CD1c-positive myeloid dendritic cell (primary cell): ENCODE data around the gene NME9.

Experiments used
- DNase-seq: peaks from one replicate; pipeline ENCODE4 v3.0.0-alpha.2; 2016; ENCODE audit errors: extremely low spot score

NME9 gene

DNA sequence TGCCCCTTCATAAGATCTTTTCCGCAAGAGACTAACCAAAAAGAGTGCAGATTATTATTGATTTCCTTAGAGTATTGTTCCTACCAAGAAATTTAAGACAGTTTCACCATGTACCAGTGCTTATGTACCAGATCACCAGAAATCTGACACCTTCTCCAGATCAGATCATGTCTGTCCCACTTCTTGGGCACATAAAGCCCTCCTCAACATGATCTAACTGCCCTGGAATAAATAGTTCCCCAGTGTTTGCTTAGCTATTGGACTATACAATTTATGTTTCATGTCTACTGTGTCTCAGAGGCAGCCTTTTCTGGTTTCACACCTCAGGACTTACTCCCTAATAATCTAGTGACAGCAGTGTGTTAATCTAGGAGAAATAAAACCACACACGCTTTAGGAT lies 46.8 kb downstream of the NME9 start:
- DNase-seq: no peak

DNA sequence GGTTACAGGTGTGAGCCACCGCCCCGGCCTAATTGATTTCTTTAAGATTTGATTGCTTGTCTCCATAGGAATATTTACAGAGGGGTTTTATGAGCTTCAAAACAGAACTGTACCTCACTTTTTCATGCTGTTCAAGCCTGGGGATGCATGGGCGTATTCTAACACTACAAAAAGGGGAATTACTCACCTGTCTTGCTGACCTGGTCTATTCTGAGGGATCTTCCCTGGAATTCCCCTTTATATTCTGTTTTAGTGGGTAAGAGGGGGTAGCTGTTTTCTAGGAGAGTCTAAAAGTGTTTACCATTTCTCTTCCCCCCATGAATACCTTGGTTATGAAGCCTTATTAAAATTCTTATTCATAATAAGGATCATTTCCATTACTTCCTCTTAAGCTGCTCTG lies 48.1 kb downstream of the NME9 start:
- no peak for DNase-seq

DNA sequence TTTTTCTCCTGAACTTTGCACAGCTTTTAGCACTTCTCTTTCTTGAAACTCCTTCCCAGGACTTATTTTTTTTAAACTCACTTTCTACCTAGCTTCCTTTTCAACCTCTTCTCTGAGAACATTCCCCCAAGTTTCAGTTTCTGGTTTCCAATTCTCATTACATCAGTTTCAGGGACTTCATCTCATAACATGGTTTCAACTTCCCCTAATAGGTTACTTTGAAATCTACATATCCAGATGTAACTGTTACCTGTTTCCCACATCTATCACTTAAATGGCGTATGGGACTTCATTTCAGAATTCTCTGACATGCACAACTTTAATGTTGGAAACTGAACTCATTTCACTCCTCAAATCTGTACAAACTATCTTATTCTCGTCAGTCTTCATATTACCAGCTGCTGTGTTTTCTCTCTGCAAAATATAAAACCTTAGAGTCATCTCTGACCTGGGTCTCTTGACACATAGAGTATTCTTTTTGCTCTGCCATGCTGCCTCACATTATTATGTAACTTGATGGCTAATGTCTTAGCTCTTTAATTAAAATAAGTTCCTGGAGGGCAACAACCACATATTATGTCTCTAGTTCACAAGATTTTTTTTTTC lies 58.4 kb downstream of the NME9 start:
- no peak for DNase-seq

DNA sequence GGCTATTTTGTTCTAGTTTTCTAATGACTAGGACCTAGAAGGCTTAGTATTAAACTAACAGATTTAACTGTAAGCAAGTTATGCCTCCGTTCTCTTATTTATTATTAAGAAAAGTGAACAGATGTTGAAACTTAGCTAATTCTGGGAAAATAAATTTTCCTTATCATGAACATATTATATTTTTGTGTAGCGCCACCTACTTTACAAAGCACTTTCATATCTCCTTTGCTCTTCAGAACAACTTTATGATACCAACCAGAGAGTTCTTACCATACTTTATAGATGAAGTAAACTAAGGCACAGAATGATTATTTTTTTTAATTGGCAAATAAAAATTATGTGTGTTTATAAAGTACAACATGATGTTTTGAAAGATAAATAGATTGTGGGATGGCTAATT lies 59.4 kb downstream of the NME9 start:
- no peak for DNase-seq

DNA sequence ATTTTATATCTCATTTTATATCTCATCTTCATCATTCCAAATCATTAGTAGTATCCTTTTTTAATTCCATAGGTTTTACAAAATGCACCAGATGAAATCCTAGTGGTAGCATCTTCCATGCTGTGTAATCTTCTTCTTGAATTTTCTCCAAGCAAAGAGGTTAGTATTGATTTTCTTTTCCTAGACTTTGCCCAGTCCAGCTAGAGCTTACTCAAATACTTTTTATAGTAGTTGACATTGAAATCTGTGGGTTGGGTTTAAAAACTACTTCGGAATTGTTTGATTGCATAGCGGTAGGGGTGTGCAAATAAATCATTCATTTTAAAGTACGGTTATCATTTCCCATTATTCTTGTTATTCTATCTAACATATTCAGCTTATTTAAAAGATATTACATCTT lies 62.6 kb downstream of the NME9 start:
- no peak for DNase-seq

DNA sequence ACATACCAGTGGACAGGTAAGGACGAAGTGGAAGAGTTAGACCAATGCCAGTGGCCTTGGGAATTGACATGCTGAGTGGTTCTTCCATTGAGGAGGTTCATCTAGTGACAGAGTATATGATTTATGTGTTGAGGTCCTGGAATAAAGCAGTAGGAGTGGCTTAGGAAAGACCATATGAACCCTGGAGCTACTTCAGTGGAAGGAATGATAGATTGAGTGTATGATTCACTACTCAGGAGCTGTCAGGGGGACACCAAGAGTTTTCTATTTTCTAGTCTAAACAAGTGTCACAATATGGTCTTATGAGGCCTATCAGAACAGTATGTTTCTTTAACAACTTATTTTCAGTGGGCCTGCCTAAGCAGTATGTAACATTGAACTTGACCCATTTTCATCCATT lies 63.9 kb downstream of the NME9 start:
- no peak for DNase-seq

DNA sequence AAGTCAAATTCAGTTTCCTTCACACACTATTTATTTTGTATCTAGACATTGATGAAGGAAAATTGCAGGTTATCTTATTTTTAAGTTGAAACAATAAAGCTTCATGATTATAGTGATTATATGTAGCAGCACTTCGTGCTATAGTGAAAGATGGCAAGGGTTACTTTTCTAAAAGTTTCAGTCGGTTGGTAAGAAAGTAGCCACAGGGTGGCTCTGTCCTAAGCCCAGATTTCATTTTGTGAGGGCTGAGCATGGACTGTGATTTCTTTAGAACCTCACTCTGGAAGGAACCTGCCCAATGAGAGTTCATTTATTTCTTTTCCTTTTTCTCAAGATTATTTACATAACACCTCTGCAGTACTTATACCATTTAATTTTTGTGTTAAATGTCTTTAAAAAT lies 66.5 kb downstream of the NME9 start:
- DNase-seq: no peak

DNA sequence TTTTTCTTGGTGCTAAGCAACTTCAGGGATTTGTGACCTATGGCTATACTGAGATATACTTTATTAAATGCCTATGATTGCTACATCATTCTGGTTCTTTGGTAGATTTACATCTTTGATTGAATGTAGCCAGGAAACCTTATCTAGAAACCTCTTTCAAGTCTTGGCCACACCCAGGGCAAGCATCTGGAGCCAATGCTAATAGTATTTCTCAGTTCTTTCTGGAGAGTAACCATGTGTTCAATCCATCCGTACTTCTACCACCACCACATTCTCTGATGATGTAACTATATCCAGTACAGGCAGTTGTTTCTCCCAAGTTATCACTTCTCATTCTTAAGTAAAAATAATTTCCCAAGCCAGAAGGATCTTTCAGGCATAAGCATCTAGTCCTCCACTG lies 69.0 kb downstream of the NME9 start:
- DNase-seq: no peak

DNA sequence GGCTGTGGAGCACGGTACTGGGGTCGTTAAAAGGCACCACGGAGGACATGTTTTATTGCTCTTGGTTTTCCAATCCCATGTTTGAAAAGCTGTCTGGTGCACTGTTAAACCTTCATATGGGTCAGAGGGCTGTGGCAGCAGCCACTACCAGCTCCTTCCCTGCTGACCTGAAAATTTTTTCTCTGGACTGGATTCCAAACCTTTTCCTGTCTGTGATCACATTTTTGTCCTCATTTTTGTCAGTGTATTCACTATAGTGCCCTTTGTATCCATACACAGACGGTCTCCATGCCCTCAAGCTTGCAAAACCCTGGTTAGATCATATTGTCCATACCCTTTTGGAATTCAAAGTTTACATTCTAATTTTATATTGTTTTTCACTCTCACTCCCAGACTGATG lies 70.5 kb downstream of the NME9 start:
- no peak for DNase-seq

DNA sequence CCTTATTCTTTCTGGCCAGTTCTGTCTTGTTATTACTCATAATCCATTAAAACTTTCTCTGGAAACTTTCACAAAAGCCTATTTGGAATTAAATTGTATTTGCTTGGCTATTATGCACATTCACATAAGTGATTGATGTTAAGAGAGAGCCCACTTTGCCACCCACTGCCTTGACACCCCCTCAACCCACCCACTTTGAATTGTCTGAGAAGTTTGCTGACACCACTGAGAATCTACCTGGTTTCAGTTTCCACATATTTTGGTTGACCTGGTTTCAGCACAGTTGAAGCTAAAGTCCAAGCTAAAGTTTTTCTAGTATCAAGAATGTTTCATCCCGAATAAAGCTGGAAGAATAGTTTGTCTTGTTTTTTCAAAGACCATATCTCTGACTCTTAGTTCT lies 71.7 kb downstream of the NME9 start:
- DNase-seq: no peak

DNA sequence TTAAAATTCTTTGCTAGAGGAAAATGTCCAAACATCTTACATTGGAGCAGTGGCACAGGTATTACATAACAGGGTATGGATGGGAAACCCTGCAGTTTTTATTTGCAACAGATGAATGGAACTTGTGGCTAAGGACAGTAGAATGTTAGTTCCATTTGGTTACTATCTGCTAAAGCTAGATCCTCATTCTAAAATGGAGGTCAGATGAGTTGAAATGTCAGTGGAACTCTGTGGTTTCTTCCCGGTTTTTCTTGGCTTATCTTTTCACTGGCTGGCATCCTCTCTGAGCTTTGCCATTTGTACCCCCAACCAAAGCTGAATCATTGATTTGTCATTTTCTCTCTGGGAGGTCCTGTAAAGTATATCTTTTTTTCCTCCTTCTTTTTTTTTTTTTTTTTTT lies 73.6 kb downstream of the NME9 start:
- no peak for DNase-seq

DNA sequence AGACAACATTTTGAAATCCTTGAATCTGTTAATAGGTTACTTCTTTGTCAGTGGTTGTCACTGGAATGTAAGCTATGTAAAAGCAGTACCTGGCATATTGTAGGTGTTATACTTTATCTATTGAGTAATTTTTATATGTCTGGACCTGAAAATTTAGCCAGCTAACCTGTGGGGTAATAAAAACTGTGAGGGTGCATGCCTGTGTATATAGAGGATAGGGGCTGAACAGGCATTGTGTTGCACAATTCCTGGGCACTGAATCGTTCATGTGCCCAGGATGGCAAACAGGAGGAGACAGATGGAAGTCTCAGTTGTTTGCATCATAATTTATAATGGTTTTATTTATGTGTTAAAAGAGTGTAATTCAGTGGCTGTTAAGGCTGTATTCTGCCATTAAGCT lies 75.4 kb downstream of the NME9 start:
- no peak for DNase-seq

DNA sequence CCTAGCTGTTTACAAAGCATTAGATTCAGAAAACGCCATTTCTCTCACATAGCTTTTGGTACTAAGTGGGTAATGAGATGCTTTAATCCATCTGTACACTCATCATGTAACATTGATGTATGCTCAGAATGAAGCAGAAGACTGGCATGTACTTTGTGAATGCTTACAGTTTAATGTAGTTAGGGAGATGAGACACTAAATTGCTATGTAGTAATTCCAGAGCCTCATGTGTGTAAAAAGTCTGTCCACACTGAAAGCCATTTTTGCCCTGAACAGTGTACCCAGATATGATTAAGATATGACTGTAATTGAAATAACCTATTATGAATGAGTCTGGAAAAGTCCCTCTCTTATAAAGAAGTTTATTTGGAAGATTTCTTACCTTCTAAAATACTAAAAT lies 76.0 kb downstream of the NME9 start:
- no peak for DNase-seq
